HepG2 (cell line): ENCODE results near the gene ARFGAP1. TPM values are rescaled to one million over a fixed set of nuclear protein-coding genes. Genes with fewer than 3 reads are reported as not detected.
A peak's percentile ranks its signal among the peaks of the same experiment; 100 is the strongest.

Source experiments
- AGO1 ChIP-seq: fragments of 200-400 bp; formaldehyde crosslinking; IDR thresholded peaks from 2 replicates; pipeline ENCODE4 v1.6.1; 2017; ENCODE audit warnings: mild to moderate bottlenecking, low read depth, low read length, moderate library complexity; ENCODE audit not compliant: poor library complexity, severe bottlenecking
- GATAD2A ChIP-seq: IDR thresholded peaks from 2 replicates; pipeline ENCODE4 v1.6.1; 2016
- GFI1 ChIP-seq: sonication (generic); formaldehyde crosslinking; IDR thresholded peaks from 2 replicates; pipeline ENCODE4 v1.5.0; 2020; ENCODE audit warnings: missing genetic modification reagents, mild to moderate bottlenecking, borderline replicate concordance
- KDM5A ChIP-seq: fragments of 200-600 bp; sonication (generic); IDR thresholded peaks from 2 replicates; pipeline ENCODE4 v1.7.0; 2018; ENCODE audit warnings: antibody characterized with exemption, mild to moderate bottlenecking, low read length, borderline replicate concordance
- NCOA2 ChIP-seq: sonication (generic); formaldehyde crosslinking; IDR thresholded peaks from 2 replicates; pipeline ENCODE4 v1.8.0; 2022; ENCODE audit warnings: inconsistent platforms
- PAF1 ChIP-seq: IDR thresholded peaks from 2 replicates; pipeline ENCODE4 v1.6.1; 2016; ENCODE audit warnings: missing genetic modification reagents, missing compliant biosample characterization
- PCBP2 ChIP-seq: fragments of 200-400 bp; formaldehyde crosslinking; optimal IDR thresholded peaks from 2 replicates; pipeline ENCODE3; 2018; ENCODE audit warnings: low read length, low read depth; ENCODE audit not compliant: poor library complexity, severe bottlenecking
- RELA ChIP-seq: sonication (generic); formaldehyde crosslinking; IDR thresholded peaks from 2 replicates; pipeline ENCODE4 v1.4.0; 2020; ENCODE audit warnings: missing genetic modification reagents
- TOE1 ChIP-seq: sonication (generic); formaldehyde crosslinking; IDR thresholded peaks from 2 replicates; pipeline ENCODE4 v1.4.0; 2020; ENCODE audit warnings: mild to moderate bottlenecking, missing genetic modification reagents
- XBP1 ChIP-seq: sonication (generic); formaldehyde crosslinking; IDR thresholded peaks from 2 replicates; pipeline ENCODE4 v1.5.0; 2020; ENCODE audit warnings: missing genetic modification reagents
- YEATS4 ChIP-seq: sonication (generic); formaldehyde crosslinking; IDR thresholded peaks from 2 replicates; pipeline ENCODE4 v1.4.0; 2020; ENCODE audit warnings: missing genetic modification reagents, borderline replicate concordance
- ZBTB20 ChIP-seq: sonication (generic); formaldehyde crosslinking; IDR thresholded peaks from 2 replicates; pipeline ENCODE4 v1.8.1; 2023; ENCODE audit warnings: missing genetic modification reagents, low read depth, mild to moderate bottlenecking, borderline replicate concordance
- ZBTB7A ChIP-seq: sonication (generic); formaldehyde crosslinking; IDR thresholded peaks from 2 replicates; pipeline ENCODE4 v1.8.0; 2022; ENCODE audit warnings: mild to moderate bottlenecking, missing genetic modification reagents
- ZFYVE20 ChIP-seq: sonication (generic); formaldehyde crosslinking; IDR thresholded peaks from 2 replicates; pipeline ENCODE4 v1.8.0; 2023; ENCODE audit warnings: low read depth, mild to moderate bottlenecking, moderate library complexity, missing genetic modification reagents, borderline replicate concordance
- ZNF530 ChIP-seq: sonication (generic); formaldehyde crosslinking; IDR thresholded peaks from 2 replicates; pipeline ENCODE4 v1.5.0; 2020; ENCODE audit warnings: low read depth, mild to moderate bottlenecking, missing genetic modification reagents
- ZNF678 ChIP-seq: sonication (generic); formaldehyde crosslinking; IDR thresholded peaks from 2 replicates; pipeline ENCODE4 v1.4.0; 2020; ENCODE audit warnings: mild to moderate bottlenecking, missing genetic modification reagents
- ZNF776 ChIP-seq: sonication (generic); formaldehyde crosslinking; IDR thresholded peaks from 2 replicates; pipeline ENCODE4 v1.4.0; 2020; ENCODE audit warnings: mild to moderate bottlenecking, missing genetic modification reagents
- polyA plus RNA-seq, 8 experiments: library from polyadenylated mRNA; depleted of rRNA in 3 of 8; stranded (reverse) in 7 of 8; unstranded in 1 of 8; fragments of >200 nt; fragmentation: Illumina TruSeq in 4 of 8; extraction: Trizol in 4 of 8; gene quantifications; 2 replicates each; pipeline versions ENCODE4 v1.2.1 to v1.2.3, GENCODE V29; 2011 to 2016; ENCODE audit warnings: low read depth in 4 of 8, missing spikeins in 1 of 8, mixed read lengths in 1 of 8; ENCODE audit not compliant: insufficient read depth in 1 of 8
- total RNA-seq, 5 experiments: library from RNA; depleted of rRNA; stranded (reverse); fragments of >200 nt; fragmentation: Illumina TruSeq; extraction: Trizol; gene quantifications; 2 replicates each; pipeline ENCODE4 v1.2.3, GENCODE V29; 2016; ENCODE audit warnings: low read depth in 1 of 5
- TF ChIP-seq, protein P1 (sequence below): sonication (generic); formaldehyde crosslinking; IDR thresholded peaks from 2 replicates; pipeline ENCODE4 v1.4.0; 2020; ENCODE audit warnings: missing genetic modification reagents, borderline replicate concordance
- TF ChIP-seq, protein P2 (sequence below): sonication (generic); formaldehyde crosslinking; IDR thresholded peaks from 2 replicates; pipeline ENCODE4 v1.5.0; 2020; ENCODE audit warnings: missing genetic modification reagents
- TF ChIP-seq, protein P3 (sequence below): sonication (generic); formaldehyde crosslinking; IDR thresholded peaks from 2 replicates; pipeline ENCODE4 v1.4.0; 2020; ENCODE audit warnings: missing genetic modification reagents
- TF ChIP-seq, protein P4 (sequence below): sonication (generic); formaldehyde crosslinking; IDR thresholded peaks from 2 replicates; pipeline ENCODE4 v1.8.0; 2022; ENCODE audit warnings: missing genetic modification reagents, mild to moderate bottlenecking, borderline replicate concordance
- TF ChIP-seq, protein P5 (sequence below): sonication (generic); formaldehyde crosslinking; IDR thresholded peaks from 2 replicates; pipeline ENCODE4 v1.5.1; 2020; ENCODE audit warnings: missing genetic modification reagents, mild to moderate bottlenecking, borderline replicate concordance

Gene ARFGAP1
- total and polyA plus RNA-seq, 2 of the 13 experiments (the other 11 are each of a cell fraction or from before 2014, with no cell fraction given), result 132 TPM

DNA sequence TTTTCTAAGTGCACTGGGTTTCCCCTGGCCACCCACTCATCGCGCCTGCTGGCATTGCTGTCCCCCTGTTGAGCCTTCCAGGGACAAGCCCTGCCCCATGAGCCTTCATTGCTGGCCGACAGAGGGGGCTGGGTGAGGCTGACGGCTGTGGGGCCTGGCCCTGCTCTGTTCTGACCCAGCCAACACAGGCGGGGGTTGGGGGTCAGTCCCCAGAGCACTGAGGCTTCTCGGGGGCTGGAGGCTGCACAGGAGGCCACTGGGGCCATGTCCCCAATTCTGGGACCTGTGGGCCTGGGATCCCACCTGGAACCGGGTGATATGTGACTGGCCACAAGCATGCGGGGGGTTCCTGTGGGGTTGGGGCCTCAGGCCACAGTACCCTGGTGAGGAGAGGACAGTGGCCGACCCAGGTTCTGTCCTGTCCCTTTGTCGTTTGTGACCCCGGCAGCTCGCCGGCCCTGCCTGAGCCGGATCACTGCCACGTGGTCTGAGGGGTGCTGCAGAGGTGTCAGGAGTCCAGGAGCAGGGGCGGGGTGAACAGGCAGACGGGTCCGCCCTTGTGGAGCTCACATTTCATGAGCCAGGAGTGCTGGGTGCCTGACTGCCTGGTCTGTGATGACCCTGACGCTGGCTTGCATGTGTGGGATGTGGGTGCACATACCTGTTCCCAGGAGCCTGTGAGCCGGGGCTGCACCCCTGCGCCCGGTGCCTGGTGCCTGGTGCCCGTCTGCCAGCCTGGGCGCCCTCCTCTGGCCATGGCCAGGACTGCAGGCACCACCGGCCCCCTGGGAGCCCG, 18.3 kb downstream of the ARFGAP1 start (continued):
- TF ChIP-seq, protein P1, sequence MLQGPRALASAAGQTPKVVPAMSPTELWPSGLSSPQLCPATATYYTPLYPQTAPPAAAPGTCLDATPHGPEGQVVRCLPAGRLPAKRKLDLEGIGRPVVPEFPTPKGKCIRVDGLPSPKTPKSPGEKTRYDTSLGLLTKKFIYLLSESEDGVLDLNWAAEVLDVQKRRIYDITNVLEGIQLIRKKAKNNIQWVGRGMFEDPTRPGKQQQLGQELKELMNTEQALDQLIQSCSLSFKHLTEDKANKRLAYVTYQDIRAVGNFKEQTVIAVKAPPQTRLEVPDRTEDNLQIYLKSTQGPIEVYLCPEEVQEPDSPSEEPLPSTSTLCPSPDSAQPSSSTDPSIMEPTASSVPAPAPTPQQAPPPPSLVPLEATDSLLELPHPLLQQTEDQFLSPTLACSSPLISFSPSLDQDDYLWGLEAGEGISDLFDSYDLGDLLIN (CRISPR knock-in tag), result no peak; the same call in 1 of the 2 replicates
- TF ChIP-seq KDM5A, result no peak
- no peak for TF ChIP-seq ZFYVE20 (CRISPR knock-in tag)
- TF ChIP-seq RELA (CRISPR knock-in tag), result no peak
- no peak for TF ChIP-seq NCOA2 (CRISPR knock-in tag)
- TF ChIP-seq PCBP2, result no peak
- TF ChIP-seq GATAD2A (CRISPR knock-in tag), result no peak
- TF ChIP-seq GFI1 (CRISPR knock-in tag), result no peak
- TF ChIP-seq ZBTB7A (CRISPR knock-in tag), result no peak
- TF ChIP-seq, protein P2, sequence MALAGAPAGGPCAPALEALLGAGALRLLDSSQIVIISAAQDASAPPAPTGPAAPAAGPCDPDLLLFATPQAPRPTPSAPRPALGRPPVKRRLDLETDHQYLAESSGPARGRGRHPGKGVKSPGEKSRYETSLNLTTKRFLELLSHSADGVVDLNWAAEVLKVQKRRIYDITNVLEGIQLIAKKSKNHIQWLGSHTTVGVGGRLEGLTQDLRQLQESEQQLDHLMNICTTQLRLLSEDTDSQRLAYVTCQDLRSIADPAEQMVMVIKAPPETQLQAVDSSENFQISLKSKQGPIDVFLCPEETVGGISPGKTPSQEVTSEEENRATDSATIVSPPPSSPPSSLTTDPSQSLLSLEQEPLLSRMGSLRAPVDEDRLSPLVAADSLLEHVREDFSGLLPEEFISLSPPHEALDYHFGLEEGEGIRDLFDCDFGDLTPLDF, result no peak
- TF ChIP-seq ZBTB20 (CRISPR knock-in tag), result no peak
- TF ChIP-seq, protein P3, sequence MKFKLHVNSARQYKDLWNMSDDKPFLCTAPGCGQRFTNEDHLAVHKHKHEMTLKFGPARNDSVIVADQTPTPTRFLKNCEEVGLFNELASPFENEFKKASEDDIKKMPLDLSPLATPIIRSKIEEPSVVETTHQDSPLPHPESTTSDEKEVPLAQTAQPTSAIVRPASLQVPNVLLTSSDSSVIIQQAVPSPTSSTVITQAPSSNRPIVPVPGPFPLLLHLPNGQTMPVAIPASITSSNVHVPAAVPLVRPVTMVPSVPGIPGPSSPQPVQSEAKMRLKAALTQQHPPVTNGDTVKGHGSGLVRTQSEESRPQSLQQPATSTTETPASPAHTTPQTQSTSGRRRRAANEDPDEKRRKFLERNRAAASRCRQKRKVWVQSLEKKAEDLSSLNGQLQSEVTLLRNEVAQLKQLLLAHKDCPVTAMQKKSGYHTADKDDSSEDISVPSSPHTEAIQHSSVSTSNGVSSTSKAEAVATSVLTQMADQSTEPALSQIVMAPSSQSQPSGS (CRISPR knock-in tag), result no peak; the same call in 1 of the 2 replicates
- TF ChIP-seq ZNF776 (CRISPR knock-in tag), result peak; percentile 87
- TF ChIP-seq AGO1, result peak; percentile 88
- no peak for TF ChIP-seq ZNF678 (CRISPR knock-in tag)
- TF ChIP-seq, protein P4, sequence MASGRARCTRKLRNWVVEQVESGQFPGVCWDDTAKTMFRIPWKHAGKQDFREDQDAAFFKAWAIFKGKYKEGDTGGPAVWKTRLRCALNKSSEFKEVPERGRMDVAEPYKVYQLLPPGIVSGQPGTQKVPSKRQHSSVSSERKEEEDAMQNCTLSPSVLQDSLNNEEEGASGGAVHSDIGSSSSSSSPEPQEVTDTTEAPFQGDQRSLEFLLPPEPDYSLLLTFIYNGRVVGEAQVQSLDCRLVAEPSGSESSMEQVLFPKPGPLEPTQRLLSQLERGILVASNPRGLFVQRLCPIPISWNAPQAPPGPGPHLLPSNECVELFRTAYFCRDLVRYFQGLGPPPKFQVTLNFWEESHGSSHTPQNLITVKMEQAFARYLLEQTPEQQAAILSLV, result no peak
- no peak for TF ChIP-seq ZNF530 (CRISPR knock-in tag)
- no peak; the same call in 1 of the 2 replicates for TF ChIP-seq YEATS4 (CRISPR knock-in tag)
- no peak for TF ChIP-seq TOE1 (CRISPR knock-in tag)
- 0 out of 2 replicates have a peak, but pooled peaks have one; percentile 33 for TF ChIP-seq XBP1 (CRISPR knock-in tag)
- no peak for TF ChIP-seq PAF1 (CRISPR knock-in tag)
- TF ChIP-seq, protein P5, sequence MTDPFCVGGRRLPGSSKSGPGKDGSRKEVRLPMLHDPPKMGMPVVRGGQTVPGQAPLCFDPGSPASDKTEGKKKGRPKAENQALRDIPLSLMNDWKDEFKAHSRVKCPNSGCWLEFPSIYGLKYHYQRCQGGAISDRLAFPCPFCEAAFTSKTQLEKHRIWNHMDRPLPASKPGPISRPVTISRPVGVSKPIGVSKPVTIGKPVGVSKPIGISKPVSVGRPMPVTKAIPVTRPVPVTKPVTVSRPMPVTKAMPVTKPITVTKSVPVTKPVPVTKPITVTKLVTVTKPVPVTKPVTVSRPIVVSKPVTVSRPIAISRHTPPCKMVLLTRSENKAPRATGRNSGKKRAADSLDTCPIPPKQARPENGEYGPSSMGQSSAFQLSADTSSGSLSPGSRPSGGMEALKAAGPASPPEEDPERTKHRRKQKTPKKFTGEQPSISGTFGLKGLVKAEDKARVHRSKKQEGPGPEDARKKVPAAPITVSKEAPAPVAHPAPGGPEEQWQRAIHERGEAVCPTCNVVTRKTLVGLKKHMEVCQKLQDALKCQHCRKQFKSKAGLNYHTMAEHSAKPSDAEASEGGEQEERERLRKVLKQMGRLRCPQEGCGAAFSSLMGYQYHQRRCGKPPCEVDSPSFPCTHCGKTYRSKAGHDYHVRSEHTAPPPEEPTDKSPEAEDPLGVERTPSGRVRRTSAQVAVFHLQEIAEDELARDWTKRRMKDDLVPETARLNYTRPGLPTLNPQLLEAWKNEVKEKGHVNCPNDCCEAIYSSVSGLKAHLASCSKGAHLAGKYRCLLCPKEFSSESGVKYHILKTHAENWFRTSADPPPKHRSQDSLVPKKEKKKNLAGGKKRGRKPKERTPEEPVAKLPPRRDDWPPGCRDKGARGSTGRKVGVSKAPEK (CRISPR knock-in tag), result 0 out of 2 replicates have a peak, but pooled peaks have one; percentile 25
